ENCODE measurements around the gene TRAF3. TPM values are rescaled to one million over a fixed set of nuclear protein-coding genes. Genes with fewer than 3 reads are reported as not detected.

Gene TRAF3
- total RNA-seq, 1 donor from 2014 or later: 19.7 TPM

DNA sequence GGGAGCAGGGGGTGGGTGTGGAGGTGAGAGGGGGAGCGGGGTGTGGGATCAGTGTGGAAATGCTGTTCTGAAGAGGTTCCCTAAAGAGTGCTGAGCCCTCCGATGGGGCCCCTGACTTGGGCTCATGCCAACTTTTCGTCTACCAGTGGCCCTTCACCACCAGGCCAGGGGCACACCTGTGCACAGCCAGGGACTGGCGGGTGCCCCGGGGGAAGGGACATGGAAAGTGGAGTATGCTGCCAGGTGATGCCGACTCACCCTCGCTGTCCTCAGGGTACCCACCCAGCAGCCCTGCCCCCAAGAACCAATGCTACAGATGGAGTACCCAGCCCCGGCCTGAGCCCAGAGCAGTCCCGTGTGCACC, 171.4 kb downstream of the TRAF3 start:
- no peak for DNase-seq
- intact Hi-C loops (cut with DNase I): no loop called here
- no peaks in the 10 kb centered on the region for H3K9me3 ChIP-seq
- peak in 1 of 2 donors; percentile 6 for ATAC-seq
- H3K36me3 ChIP-seq: peaks cover 93% of the 10 kb centered on the region
- H3K27ac ChIP-seq: no peak overlapping the region
- H3K4me1 ChIP-seq: no peaks in the 10 kb centered on the region
- TF ChIP-seq CTCF (IDR thresholded peaks at IDR 0.05): no peak
- no peaks in the 10 kb centered on the region for H3K27me3 ChIP-seq (ENCODE audit: low read depth)
- no peak overlapping the region for H3K4me3 ChIP-seq

GRCh38 chr14:102949062-102949800, 172.0 kb downstream of the TRAF3 start:
- intact Hi-C loops (cut with DNase I): no loop called here
- no peaks in the 10 kb centered on the region for H3K27me3 ChIP-seq (ENCODE audit: low read depth)
- peak; percentile 24 to 62 for ATAC-seq

DNA sequence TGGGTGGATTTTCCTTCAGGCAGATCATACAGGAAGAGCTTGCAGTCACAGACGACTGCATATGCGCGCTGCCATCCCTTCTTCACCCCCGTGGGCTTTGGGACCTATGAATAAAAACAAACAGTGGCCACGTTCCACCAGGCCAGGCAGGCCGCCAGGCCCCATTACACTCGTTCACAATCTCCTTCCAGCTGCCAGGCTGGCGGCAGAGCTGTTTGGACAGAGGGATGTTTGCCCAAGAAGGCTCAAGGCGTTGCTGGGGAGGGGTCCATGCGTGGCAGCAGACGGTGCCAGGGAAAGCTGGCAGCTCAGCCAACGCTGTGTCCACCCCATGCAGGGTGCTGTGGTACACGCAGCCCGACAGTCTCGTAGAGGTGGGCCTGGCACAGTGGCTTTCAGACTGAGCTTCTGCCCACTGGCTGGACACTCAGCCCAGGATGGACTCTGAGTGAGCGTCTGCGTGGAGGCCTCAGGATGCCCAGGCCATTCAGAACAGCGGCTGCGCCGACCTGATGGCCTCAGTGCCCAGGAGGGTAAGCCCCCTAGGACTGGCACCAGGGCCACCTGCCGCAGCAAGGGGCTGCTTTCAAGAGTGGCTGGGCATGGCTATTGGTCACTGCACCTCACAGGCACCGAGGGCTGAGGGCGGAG, 172.7 kb downstream of the TRAF3 start:
- intact Hi-C loops (cut with DNase I): no loop called here
- H3K9me3 ChIP-seq: no peaks in the 10 kb centered on the region
- DNase-seq: no peak
- H3K27ac ChIP-seq: no peak overlapping the region
- H3K4me3 ChIP-seq: no peak overlapping the region
- no peak for TF ChIP-seq CTCF (IDR thresholded peaks at IDR 0.05)
- H3K27me3 ChIP-seq (ENCODE audit: low read depth): no peaks in the 10 kb centered on the region
- peaks cover 93% of the 10 kb centered on the region for H3K36me3 ChIP-seq
- no peaks in the 10 kb centered on the region for H3K4me1 ChIP-seq
- ATAC-seq: peak in 1 of 2 donors; percentile 52

More at GRCh38 chr14:102949062-102949800, 172.0 kb downstream of the TRAF3 start:
- H3K9me3 ChIP-seq: no peaks in the 10 kb centered on the region
- DNase-seq: no peak
- H3K36me3 ChIP-seq: peaks cover 93% of the 10 kb centered on the region
- no peak overlapping the region for H3K27ac ChIP-seq
- no peak overlapping the region for H3K4me3 ChIP-seq
- no peaks in the 10 kb centered on the region for H3K4me1 ChIP-seq
- TF ChIP-seq CTCF (IDR thresholded peaks at IDR 0.05): no peak

DNA sequence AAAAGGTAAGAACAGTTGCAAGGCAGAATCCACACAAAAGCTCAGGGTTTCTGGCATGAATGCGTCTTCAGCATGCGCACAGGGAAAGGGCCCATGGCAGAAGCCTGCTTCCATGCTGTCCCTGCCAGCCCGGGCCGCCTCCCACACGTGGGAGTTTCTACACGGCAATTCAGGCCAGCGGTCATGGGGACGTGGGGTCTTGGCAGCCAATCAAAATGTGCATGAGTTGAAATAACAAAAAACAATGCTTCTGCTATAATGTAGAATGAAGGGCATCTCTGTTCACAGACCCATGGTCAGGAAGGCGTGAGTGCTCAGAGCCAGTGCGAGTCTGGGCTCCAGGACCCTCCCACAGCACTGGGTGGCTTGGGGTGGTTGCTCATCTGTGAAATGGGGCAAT, 173.8 kb downstream of the TRAF3 start:
- no peak for TF ChIP-seq CTCF (IDR thresholded peaks at IDR 0.05)
- Histone ChIP-seq H3K9me3 (no peaks in the 10 kb centered on the region), H3K36me3 (peaks cover 93% of the 10 kb centered on the region), H3K27me3 (ENCODE audit: low read depth) (no peaks in the 10 kb centered on the region), H3K27ac (no peak overlapping the region), H3K4me3 (no peak overlapping the region), H3K4me1 (no peaks in the 10 kb centered on the region)
- DNase-seq (no peak), ATAC-seq (no peak)
- intact Hi-C loops (cut with DNase I): no loop called here

DNA sequence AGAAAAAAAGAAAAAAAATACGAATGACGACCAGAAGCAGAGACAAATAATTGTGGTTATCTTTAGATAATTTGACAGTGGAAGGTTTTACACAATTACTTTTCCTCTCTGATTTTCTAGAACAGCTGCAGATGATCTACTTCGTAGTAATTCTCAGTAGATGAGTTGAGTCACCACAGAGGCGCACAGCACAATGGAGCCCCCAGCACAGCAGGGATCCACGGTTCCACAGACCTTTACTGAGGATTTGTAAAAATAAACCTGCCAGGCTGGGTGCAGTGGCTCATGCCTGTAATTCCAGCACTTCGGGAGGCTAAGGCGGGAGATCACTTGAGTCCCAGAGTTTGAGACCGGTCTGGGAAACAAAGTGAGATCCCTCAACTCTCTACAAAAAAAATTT, 174.6 kb downstream of the TRAF3 start:
- Histone ChIP-seq H3K9me3 (no peaks in the 10 kb centered on the region), H3K27ac (no peak overlapping the region), H3K36me3 (peaks cover 93% of the 10 kb centered on the region), H3K4me3 (no peak overlapping the region), H3K27me3 (ENCODE audit: low read depth) (no peaks in the 10 kb centered on the region), H3K4me1 (no peaks in the 10 kb centered on the region)
- no peak for TF ChIP-seq CTCF (IDR thresholded peaks at IDR 0.05)
- intact Hi-C loops (cut with DNase I): no loop called here
- ATAC-seq (no peak), DNase-seq (no peak)

Measured in lower lobe of right lung (tissue), 2 donors.